MV-4-11 (cell line): ENCODE measurements around the gene PTGER3.
"Not testable (repeated sequence)": the region's sequence is repeated elsewhere in the genome, so short reads cannot be mapped to it uniquely, and the experiment has no call there.

ENCODE experiments used
- DNase-seq: peaks from one replicate; lab custom pipeline; 2025; lab: John Stamatoyannopoulos, UW

PTGER3 gene

DNA sequence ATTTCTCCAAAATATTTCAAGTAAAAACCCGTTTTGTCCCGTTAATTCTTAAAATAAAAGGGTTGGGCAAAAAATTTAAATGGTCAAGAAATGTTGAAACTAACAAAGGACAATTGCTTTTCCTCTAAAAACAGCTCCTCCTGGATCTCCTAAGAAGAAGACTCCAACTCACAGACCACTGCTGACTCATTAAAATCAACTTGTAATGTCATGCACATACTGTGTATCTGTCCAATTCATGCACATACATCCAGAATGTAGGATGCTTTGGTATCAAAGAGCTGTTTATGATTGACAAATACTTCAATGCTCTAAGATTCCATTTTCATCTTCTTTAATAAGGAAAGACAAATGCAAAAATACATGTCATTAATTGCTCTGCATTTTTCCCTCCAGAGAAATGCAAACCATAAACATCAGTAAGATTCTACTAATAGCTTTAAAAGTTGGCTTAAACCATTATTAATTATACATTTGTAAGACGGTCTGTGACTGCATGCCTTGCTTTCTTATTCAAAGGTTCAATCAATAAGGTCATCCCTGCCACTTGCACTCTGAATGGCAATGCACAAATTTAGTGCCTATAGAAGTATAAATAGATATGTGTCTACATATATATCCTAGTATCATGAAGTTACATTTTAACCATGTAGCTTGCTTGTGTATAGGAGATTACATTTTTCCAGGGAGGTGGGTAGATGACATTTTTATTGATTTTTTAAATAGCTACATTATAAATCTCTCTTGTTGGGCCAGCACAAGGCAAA lies 44.7 kb downstream of the PTGER3 start:
- no peak for DNase-seq

DNA sequence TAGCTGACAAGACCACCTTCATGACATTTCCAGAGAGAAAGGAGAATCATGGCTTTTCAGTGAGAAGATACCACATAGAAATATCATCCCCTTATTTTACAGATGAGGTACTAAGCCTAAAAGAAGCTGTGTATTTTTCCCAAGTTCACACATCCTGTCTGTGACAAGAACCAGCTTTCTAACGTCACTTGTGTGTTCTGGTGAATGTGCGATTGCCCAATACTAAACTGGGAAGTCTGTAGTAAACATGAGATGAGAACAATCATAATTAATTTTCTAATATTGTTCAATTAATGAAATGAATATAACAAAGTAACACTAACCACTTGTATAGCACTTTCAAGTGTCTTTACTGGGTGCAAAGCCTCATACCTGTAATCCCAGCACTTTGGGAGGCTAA lies 46.0 kb downstream of the PTGER3 start:
- DNase-seq = no peak

GRCh38 chr1:70997793-70998192 lies 49.8 kb downstream of the PTGER3 start:
- DNase-seq = no peak

DNA sequence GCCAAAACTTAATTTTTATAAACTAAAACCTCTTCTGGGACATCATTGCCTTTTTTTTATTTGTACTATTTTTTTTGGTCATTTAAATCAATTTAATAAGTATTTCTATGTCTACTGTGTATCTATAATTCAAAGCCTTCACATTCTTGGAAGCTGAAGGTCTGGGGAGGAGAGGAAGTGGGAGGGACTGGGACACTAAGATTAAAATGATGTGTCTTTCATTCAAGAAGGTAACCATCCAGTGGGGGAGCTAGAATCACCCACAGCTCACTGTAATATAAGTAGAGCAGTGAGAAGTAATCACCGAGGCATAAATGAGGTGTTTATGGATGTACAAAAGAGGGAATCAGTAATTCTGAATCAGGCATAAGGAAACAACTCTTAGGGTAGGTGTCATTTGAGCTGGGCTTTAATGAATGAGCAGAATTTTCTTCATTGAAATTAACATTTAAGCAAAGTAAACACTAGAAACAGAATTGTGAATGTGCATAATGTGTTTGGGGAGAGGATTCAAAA lies 52.8 kb downstream of the PTGER3 start:
- no peak for DNase-seq

- DNase-seq = no peak
Observed at GRCh38 chr1:70993798-70994197, 53.8 kb downstream of the PTGER3 start.

DNA sequence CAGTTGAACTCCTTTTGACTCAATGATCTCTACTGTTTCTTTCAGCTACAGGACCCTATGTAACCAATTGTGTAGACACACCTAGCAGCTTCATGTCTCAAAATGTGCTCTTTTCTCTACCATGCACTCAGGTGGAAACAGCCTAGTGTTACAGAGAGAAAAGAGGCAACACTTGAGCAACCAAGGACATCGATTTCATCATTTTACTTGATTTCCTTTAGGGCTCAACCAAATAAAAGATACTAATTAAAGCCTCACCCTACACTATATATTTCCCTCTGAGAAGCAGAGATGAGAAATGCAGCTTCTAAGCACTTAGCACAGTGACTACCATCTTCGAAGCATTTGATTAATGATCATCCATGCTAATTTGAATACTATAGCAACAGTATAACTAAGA lies 55.1 kb downstream of the PTGER3 start:
- no peak for DNase-seq

GRCh38 chr1:70990469-70991253 lies 57.0 kb downstream of the PTGER3 start:
- no peak for DNase-seq

- no peak for DNase-seq
Observed at GRCh38 chr1:70987497-70987896, 60.1 kb downstream of the PTGER3 start.

DNA sequence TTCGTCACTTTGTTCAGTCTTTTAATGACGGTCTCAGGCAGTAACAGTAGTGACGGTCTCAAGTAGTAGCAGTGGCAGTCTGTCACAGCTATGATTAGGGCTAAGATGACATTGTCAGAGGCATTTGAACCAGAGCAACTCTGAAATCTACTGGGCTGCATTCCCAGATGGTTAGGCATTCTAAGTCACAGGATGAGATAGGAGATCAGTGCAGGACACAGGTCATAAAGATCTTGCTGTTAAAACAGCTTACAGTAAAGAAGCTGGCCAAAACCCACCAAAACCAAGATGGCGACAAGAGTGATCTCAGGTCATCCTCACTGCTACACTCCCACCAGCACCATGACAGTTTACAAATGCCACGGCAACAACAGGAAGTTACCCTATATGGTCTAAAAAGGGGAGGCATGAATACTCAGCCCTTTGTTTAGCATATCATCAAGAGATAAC lies 61.8 kb downstream of the PTGER3 start:
- DNase-seq = not testable (repeated sequence)

DNA sequence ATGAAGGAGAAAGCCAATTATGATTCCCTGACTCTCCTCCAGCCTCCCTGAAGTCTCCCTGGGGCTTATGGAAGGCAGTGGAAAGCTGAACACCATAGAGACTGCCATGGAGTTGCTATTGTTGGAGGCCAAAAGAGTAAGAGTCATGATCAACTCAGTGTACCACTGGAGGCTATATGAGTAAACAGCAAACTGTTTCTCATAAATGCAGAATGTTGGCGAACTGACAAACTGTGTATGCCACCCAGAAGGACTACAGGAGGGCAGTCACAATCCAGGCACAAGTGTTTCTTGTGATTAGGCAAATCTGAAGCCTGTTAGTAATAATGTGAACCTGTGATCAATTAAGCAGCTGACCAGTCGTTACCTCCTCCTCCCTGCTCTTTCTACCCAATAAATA lies 62.3 kb downstream of the PTGER3 start:
- not testable (repeated sequence) for DNase-seq

DNA sequence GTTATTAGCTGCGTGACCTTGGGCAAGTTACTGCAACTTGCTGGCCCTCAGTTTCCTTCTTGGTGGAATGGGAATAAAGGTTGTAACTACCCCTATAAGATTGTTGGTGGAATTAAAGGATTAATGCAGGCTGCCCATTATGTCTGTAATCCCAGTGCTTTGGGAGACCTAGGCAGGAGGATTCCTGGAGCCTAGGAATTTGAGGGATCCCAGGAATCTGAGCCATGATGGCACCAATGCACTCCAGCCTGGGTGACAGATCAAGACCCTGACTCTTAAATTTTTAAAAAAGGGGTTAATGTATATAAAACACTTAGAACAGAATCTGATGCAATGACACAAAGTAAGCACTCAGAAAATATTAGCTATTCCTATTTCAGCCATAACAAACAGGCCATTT lies 67.3 kb downstream of the PTGER3 start:
- no peak for DNase-seq

GRCh38 chr1:70979881-70980280 lies 67.7 kb downstream of the PTGER3 start:
- peak; percentile 89 for DNase-seq

GRCh38 chr1:70979313-70979712 lies 68.3 kb downstream of the PTGER3 start:
- no peak for DNase-seq

DNA sequence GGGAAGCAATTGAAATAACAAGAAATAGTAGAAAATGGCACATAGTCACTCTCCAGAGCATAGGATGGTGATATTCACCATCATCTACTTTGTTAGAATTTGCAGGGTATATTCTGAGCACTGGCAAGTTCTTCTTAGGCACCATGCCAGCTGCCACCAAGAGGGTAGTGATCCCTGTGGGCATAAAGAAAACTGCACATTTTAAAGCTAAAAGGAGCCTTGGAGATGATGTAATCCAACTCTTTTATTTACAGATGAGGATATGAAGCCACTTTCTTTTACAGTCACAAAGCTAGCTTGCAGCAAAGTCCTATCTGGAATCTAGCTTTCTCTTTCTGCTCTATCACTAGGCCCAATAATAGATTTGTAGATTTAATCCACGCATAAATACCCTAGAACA lies 69.0 kb downstream of the PTGER3 start:
- DNase-seq = peak; percentile 97

DNA sequence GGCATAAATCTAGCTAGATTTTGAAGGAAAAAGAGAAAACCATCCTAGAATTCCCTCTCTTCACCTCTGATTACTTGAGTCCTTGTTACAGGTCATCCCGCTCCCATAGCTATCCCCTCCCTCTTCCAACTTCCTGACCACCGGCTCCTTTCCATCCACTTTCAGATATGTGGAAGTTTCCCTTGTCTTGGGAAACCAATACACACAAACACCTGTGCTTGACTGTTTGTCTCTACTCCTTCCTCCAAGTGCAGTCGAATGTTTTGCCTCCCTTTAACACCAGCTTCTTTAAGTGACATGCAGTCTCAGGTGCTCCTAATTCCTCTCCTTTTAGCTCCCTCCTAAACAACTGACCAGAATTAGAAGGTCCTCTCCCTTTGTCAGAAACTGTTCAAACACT lies 70.0 kb downstream of the PTGER3 start:
- DNase-seq = no peak

GRCh38 chr1:70977041-70977440 lies 70.6 kb downstream of the PTGER3 start:
- DNase-seq = no peak

DNA sequence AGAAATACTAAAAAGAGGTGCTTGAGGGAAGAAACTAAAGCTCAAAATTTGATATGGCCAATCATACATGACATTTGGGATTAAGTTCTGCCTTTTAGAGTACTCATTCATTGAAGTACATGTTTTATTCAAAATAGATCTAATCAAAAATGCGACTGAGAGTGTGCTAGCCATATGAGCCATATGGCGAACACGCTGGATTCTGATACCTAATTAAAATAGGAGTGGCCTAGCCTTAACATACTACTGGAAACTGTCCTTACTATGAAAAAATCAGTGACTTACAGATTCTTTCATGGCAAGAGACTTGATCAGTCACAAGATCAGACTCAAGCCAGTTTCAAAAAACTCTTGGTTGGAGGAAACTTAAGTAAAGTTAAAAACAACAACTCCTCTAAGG lies 73.9 kb downstream of the PTGER3 start:
- no peak for DNase-seq

DNA sequence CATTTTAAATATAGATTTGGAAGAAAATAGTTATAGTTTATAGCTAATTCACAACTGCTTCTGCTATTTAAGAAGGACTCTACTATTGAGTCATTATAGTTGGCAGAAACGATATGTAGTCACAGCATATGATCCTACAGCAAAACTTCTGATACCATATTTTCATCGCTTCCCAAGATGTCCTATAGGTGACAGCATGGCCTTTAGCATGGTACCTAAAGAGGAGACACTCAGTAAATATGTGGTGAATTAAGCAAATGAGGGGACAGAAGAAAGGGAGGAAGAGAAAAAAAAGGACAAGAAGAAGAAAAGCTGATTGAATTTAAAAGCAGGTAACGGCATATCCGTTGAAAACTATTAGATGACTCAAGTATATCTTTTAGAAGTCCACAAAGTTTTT lies 77.2 kb downstream of the PTGER3 start:
- no peak for DNase-seq

DNA sequence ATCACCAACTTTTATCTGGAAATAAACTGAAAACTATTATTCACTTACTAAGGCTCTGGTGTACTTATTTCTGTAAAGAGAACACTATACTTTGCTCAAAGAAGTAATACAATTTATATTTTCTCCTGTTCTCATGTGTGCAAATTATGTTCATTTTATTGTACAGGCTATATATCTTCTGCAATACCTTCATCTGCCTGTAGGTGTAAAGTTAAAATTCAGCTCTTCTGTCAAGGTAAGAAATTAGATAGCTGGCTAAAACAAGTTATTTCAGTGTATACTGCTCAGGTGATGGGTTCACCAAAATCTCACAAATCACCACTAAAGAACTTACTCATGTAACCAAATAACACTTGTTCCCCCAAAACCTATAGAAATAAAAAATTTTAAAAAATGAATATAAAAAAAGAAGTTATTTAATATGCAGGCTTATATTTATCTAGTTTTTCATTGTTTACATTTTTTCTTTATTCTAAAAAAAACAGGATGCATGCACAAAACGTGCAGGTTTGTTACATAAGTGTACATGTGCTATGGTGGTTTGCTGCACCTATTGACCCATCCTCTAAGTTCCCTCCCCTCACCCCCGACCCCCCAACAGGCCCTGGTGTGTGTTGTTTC lies 81.5 kb downstream of the PTGER3 start:
- no peak for DNase-seq

GRCh38 chr1:70963374-70963773 lies 84.2 kb downstream of the PTGER3 start:
- no peak for DNase-seq

DNA sequence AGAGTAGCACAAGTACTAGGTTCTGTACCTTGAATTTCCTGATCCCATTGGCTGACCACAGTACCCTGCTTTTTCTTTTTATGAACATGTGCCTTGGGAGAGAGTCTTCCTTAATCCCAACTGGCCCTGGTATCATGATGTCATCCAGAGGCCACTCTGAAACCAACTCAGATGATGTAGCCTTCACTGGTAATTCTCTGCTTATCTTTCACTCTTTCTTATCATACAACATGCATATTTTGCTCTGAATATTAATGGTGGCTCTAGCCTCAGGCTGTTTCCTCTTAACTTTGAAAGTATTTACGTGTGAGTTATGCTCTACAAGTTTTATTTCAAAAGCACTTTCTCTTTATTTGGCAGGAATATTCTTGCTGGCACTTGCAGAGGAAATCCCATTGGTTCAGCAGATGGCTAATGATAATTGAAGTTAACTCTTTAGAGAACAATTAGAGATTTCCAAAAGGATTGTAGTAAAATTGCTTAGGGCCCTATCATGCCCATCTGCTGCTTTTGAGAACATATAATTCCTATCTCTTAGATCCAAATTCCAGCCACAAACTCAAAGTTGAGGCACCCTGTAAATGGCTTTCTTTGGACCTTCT lies 86.1 kb downstream of the PTGER3 start:
- no peak for DNase-seq

GRCh38 chr1:70948396-70949017 lies 99.1 kb downstream of the PTGER3 start:
- DNase-seq = peak; percentile 85
